Vagina (tissue), 2 donors: ENCODE data around the gene PRLH. TPM values are rescaled to one million over a fixed set of nuclear protein-coding genes. Genes with fewer than 3 reads are reported as not detected.
A peak's percentile ranks its signal among the peaks of the same experiment; 100 is the strongest.

Experiments
- DNase-seq, 2 donors: peaks; one replicate each; pipeline ENCODE4 v3.0.0-alpha.2; 2017; ENCODE audit errors: extremely low spot score in 2 of 2
- H3K27ac ChIP-seq: fragments of 200-600 bp; sonication (generic); one replicate; pipeline ENCODE4 v1.5.1; 2019
- H3K27me3 ChIP-seq: fragments of 200-600 bp; sonication (generic); one replicate; pipeline ENCODE4 v1.5.1; 2019
- H3K36me3 ChIP-seq, 2 donors: fragments of 200-600 bp; sonication (generic); one replicate each; pipeline ENCODE4 v1.5.1; 2017 to 2019
- H3K4me1 ChIP-seq: fragments of 200-600 bp; sonication (generic); one replicate; pipeline ENCODE4 v1.5.1; 2019
- H3K4me3 ChIP-seq, 2 donors: fragments of 200-600 bp; sonication (generic); 1 replicate in 1 of 2; 2 replicates in 1 of 2; pipeline ENCODE4 v1.5.1; 2016 to 2019
- H3K9me3 ChIP-seq: fragments of 200-600 bp; sonication (generic); one replicate; pipeline ENCODE4 v1.5.1; 2019
- CTCF ChIP-seq, 3 experiments: fragments of 450-650 bp in 2 of 3; fragments of 200-600 bp in 1 of 3; sonication (generic) in 1 of 3; IDR thresholded peaks; one replicate each; pipeline ENCODE4 v1.5.1; 2017 to 2019; ENCODE audit warnings: antibody characterized with exemption in 3 of 3, mild to moderate bottlenecking in 2 of 3, moderate library complexity in 2 of 3
- POLR2A ChIP-seq, 2 donors: fragments of 450-650 bp; IDR thresholded peaks; one replicate each; pipeline ENCODE4 v1.6.1; 2017; ENCODE audit warnings: antibody characterized with exemption in 2 of 2, mild to moderate bottlenecking in 2 of 2, moderate library complexity in 2 of 2
- POLR2AphosphoS5 ChIP-seq, 2 donors: sonication (generic); formaldehyde crosslinking; IDR thresholded peaks; one replicate each; pipeline ENCODE4 v1.9.0; 2017; ENCODE audit warnings: antibody characterized with exemption in 2 of 2, mild to moderate bottlenecking in 2 of 2, low read depth in 1 of 2; ENCODE audit not compliant: insufficient read depth in 1 of 2
- intact Hi-C: fragments of 100-400 bp; cut with DNase I; formaldehyde crosslinking; loops from one replicate; pipeline ENCODE4 v1.15.1; 2023
- total RNA-seq: library from RNA; depleted of rRNA; stranded (reverse); fragments of >200 nt; gene quantifications from one replicate; pipeline ENCODE4 v1.2.3, GENCODE V29; 2016

Gene PRLH
- total RNA-seq, 1 donor from 2014 or later = not detected

DNA sequence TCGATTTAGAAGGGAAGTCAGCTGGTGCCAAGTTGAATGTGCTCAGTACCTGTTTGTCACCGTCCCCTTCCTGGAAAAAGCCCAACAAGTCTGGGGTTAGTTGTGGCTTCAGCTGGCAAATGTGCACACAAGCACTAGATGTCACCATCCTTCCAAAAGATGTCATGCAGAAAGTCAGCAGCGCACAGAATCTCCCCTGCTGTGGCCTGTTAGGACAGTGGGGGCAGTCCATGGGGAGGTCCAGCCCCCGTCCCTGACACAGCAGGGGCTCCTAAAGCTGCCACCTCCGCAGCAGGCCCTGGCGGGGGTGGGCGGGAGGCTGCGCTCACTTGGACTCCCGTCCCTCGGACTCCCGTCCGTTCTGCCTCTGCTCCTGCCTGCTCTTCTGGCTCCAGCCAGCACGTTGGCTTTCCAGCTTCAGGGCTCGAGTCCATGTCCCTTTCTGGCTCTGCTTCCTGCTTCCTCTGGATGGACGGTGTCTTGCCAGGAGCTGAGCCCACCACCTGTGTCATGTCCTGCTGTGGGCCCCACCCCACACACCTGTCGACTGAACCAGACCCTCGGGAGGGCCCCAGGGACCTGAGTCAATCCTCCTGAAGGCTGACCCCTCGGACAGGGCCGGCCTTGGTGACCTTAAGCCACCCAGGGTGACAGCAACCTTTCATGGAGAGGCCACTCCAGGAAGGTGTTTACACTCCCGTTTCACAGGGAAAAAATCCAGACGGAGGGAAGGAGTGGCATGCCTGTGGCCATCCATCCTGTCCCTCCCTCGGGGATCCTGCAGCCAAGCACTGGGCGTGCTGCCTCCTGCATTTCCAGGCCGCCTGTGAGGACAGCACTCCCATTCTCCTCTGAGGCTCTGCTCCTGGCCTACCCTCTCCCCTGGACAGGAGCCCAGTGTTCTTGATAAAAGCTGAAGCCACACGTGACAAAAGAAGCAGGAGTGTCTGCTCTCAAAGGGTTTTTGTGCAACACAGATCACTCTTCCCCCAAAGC, 15.7 kb downstream of the PRLH start:
- peak overlapping the region; percentile 61 for H3K27ac ChIP-seq
- intact Hi-C loops = loop anchor here (5.0 kb wide), 1 partner anchor 165 kb away; no protein-coding TSS in a partner anchor
- H3K36me3 ChIP-seq = no peaks in the 10 kb centered on the region
- peak in 1 of 2 donors; percentile 92 for DNase-seq
- H3K9me3 ChIP-seq = no peaks in the 10 kb centered on the region
- TF ChIP-seq POLR2A (IDR thresholded peaks at IDR 0.05) = no peak
- TF ChIP-seq CTCF (IDR thresholded peaks at IDR 0.05) = peak in 2 of 3 experiments; percentile 7 to 52
- peak in 1 of 2 donors; percentile 23 for TF ChIP-seq POLR2AphosphoS5 (IDR thresholded peaks at IDR 0.05; ENCODE audit: insufficient read depth in 1 of 2, low read depth in 1 of 2)
- no peak overlapping the region for H3K4me3 ChIP-seq
- no peaks in the 10 kb centered on the region for H3K27me3 ChIP-seq
- H3K4me1 ChIP-seq = peaks cover 12% of the 10 kb centered on the region

DNA sequence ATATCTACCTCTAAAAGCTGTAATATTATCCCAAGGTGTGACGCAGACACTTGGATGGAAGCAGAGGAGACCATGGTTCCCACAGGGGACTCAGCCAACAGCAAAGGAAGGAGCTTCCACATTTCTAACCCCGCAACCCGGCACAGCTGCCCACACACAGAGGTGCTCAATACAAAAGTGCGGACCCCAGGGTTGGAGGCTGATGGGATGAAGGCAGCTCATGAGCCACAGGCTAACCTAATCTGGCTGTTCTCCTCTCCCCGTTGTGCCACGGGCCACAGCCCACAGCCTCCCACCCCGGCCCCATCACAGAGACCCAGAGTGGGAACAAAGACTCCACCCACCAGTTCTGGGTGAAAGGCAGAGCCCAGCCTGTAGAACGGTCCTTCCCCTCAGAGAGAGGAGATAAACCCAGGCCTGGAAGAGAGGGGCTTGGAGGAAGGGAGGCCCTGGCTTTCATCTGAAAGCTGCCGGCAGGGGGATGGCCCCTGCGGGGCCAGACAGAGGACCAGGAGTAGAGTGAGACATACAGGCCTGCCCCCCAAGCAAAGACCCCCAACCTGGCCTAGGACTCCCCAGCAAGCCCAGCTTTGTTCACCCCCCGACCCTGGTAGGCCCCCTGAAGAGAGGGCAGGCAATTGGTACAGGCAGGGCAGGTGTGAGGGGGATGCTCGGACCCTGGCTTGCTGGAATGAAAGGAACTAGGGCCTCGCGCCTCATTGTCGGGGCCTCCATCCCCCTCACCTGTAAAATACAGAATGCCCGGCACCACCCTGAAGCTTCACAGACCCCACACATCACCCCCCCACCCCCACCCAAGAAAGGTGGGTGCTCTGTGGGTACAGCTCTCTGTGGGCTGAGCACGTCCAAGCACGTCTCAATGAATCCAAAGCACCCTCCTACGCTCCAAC, 17.3 kb downstream of the PRLH start:
- TF ChIP-seq CTCF (IDR thresholded peaks at IDR 0.05) (no peak), POLR2A (IDR thresholded peaks at IDR 0.05) (no peak), POLR2AphosphoS5 (IDR thresholded peaks at IDR 0.05; ENCODE audit: insufficient read depth in 1 of 2, low read depth in 1 of 2) (no peak)
- H3K4me1 ChIP-seq = peaks cover 12% of the 10 kb centered on the region
- no peak overlapping the region for H3K27ac ChIP-seq
- DNase-seq = no peak
- intact Hi-C loops = loop anchor here (5.0 kb wide), 1 partner anchor 164 kb away; no protein-coding TSS in a partner anchor
- H3K27me3 ChIP-seq = no peaks in the 10 kb centered on the region
- no peaks in the 10 kb centered on the region for H3K9me3 ChIP-seq
- H3K4me3 ChIP-seq = no peak overlapping the region
- H3K36me3 ChIP-seq = no peaks in the 10 kb centered on the region

GRCh38 chr2:237585590-237586221, 19.3 kb downstream of the PRLH start:
- Histone ChIP-seq H3K27me3 (no peaks in the 10 kb centered on the region), H3K9me3 (no peaks in the 10 kb centered on the region), H3K4me3 (no peak overlapping the region), H3K36me3 (no peaks in the 10 kb centered on the region), H3K27ac (no peak overlapping the region), H3K4me1 (peaks cover 16% of the 10 kb centered on the region)
- DNase-seq = no peak
- TF ChIP-seq POLR2A (IDR thresholded peaks at IDR 0.05) (no peak), POLR2AphosphoS5 (IDR thresholded peaks at IDR 0.05; ENCODE audit: insufficient read depth in 1 of 2, low read depth in 1 of 2) (no peak), CTCF (IDR thresholded peaks at IDR 0.05) (no peak)
- intact Hi-C loops = no loop called here

DNA sequence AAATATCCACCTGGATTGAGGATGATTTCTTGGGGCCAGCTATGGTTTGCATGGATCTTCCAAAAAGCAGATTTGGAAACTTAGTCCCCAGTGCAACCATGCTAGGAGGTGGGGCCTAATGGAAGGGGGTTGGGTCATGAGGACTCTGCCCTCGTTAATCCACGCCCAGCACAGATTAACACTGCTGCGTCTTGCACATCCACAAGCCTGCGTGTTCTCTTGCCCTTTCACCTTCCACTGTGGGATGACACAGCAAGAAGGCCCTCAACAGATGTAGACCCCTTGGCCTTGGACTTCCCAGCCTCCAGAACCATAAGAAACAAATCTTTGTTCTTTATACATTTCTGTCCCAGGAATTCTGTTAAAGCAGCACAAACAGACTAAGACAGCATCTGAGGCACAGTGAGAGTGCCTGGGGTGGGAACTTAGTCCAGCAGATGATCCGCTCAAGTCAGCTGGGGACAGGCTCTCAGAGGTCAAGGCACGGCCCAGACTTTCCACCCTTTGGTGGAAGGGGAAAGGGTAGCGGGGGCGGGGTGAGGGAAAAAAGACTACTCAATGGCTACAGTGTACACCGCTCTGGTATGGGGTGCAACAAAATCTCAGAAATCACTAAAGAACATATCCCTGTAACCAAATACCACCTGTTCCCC, 21.8 kb downstream of the PRLH start:
- no peak for DNase-seq
- Histone ChIP-seq H3K27ac (no peak overlapping the region), H3K4me3 (no peak overlapping the region), H3K9me3 (no peaks in the 10 kb centered on the region), H3K27me3 (no peaks in the 10 kb centered on the region), H3K36me3 (no peaks in the 10 kb centered on the region), H3K4me1 (peaks cover 6% of the 10 kb centered on the region)
- TF ChIP-seq CTCF (IDR thresholded peaks at IDR 0.05) (no peak), POLR2AphosphoS5 (IDR thresholded peaks at IDR 0.05; ENCODE audit: insufficient read depth in 1 of 2, low read depth in 1 of 2) (no peak), POLR2A (IDR thresholded peaks at IDR 0.05) (no peak)
- intact Hi-C loops = no loop called here
